Astrocyte (in vitro differentiated cells and primary cell): ENCODE data around the gene ZDHHC20.

Experiments used
- CTCF ChIP-seq: IDR thresholded peaks from 2 replicates; pipeline ENCODE4 v1.5.1; 2011; ENCODE audit warnings: low read depth, mild to moderate bottlenecking, inconsistent platforms, low read length, moderate library complexity; ENCODE audit not compliant: insufficient read depth
- EZH2 ChIP-seq: IDR thresholded peaks from 2 replicates; pipeline ENCODE4 v1.6.1; 2012; ENCODE audit warnings: mild to moderate bottlenecking, low read length, inconsistent platforms; ENCODE audit not compliant: insufficient read depth

- TF ChIP-seq CTCF (no peak), EZH2 (no peak)
Measured at GRCh38 chr13:21483748-21484147, 24.6 kb upstream of the ZDHHC20 start.
